ENCODE measurements around the gene PNN.

PNN gene

DNA sequence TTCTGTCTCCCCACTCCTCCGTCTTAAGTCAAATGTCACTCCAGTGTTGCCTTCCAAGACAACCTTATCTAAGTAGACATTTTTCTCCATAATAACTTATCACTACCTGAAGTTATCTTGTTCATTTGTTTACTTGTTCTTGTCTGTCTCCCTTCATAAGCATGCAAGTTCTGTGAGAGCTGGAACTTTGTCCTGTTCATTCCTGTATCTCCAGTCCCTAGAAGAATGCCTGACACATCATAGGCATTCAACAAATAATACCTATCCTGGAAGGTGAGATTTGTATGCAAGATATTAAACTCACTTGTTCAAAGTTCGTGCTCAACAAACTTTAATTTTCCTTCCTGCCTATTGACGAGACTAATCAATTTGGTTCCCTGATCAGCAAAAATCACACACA, 53.0 kb downstream of the PNN start:
- no peaks in the 10 kb centered on the region for H3K9me3 ChIP-seq (ENCODE audit: severe bottlenecking)
- TF ChIP-seq, protein P1, sequence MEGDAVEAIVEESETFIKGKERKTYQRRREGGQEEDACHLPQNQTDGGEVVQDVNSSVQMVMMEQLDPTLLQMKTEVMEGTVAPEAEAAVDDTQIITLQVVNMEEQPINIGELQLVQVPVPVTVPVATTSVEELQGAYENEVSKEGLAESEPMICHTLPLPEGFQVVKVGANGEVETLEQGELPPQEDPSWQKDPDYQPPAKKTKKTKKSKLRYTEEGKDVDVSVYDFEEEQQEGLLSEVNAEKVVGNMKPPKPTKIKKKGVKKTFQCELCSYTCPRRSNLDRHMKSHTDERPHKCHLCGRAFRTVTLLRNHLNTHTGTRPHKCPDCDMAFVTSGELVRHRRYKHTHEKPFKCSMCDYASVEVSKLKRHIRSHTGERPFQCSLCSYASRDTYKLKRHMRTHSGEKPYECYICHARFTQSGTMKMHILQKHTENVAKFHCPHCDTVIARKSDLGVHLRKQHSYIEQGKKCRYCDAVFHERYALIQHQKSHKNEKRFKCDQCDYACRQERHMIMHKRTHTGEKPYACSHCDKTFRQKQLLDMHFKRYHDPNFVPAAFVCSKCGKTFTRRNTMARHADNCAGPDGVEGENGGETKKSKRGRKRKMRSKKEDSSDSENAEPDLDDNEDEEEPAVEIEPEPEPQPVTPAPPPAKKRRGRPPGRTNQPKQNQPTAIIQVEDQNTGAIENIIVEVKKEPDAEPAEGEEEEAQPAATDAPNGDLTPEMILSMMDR (IDR thresholded peaks at IDR 0.05; ENCODE audit: poor library complexity, severe bottlenecking) = no peak
- H3K27me3 ChIP-seq (ENCODE audit: insufficient read depth, poor library complexity, severe bottlenecking) = no peaks in the 10 kb centered on the region
- H3K4me1 ChIP-seq (ENCODE audit: insufficient read depth, poor library complexity, severe bottlenecking) = peaks cover 4% of the 10 kb centered on the region
- no peaks in the 10 kb centered on the region for H3K36me3 ChIP-seq (ENCODE audit: low read depth)
- no peak overlapping the region for H3K4me3 ChIP-seq (ENCODE audit: severe bottlenecking)
- H3K27ac ChIP-seq (ENCODE audit: poor library complexity, severe bottlenecking) = no peak overlapping the region
- no peak for DNase-seq (ENCODE audit: low spot score)
- no peak for ATAC-seq (ENCODE audit: low read depth)

DNA sequence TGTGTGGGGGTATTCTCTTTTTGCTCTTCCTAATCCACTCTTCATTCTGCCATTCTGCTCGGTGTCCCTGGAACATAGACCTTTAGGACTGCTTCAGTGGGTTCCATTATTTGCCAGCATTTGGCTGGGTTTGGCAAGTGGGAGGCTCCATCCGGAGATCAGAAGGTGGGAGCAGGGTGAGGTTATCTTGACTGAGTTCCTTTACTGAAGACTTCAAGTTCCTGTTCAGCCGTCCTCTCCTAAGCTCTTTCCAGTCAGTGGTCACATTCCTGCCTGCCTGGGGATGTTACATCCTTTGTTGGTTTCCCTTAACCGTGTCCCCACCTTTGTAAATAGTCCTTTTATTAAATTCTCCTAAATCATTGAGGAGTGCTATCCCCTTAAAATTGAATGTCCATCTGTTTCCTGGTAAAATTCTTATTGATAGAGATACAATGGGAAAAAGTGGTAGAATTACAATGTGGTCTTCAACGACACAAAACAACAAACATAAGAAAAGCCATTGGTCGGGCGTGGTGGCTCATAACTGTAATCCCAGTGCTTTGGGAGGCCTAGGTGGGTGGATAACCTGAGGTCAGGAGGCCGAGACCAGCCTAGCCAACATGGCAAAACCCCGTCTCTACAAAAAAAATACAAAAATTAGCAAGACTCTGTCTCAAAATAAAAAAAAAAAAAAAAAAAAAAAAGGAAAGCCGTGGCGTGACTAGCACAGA, 53.6 kb downstream of the PNN start:
- no peak overlapping the region for H3K27ac ChIP-seq (ENCODE audit: poor library complexity, severe bottlenecking)
- DNase-seq (ENCODE audit: low spot score) (no peak), ATAC-seq (ENCODE audit: low read depth) (no peak)
- H3K4me1 ChIP-seq (ENCODE audit: insufficient read depth, poor library complexity, severe bottlenecking) = peaks cover 11% of the 10 kb centered on the region
- TF ChIP-seq, protein P1 (IDR thresholded peaks at IDR 0.05; ENCODE audit: poor library complexity, severe bottlenecking) = no peak
- H3K4me3 ChIP-seq (ENCODE audit: severe bottlenecking) = no peak overlapping the region
- no peaks in the 10 kb centered on the region for H3K27me3 ChIP-seq (ENCODE audit: insufficient read depth, poor library complexity, severe bottlenecking)
- H3K36me3 ChIP-seq (ENCODE audit: low read depth) = no peaks in the 10 kb centered on the region
- H3K9me3 ChIP-seq (ENCODE audit: severe bottlenecking) = no peaks in the 10 kb centered on the region

DNA sequence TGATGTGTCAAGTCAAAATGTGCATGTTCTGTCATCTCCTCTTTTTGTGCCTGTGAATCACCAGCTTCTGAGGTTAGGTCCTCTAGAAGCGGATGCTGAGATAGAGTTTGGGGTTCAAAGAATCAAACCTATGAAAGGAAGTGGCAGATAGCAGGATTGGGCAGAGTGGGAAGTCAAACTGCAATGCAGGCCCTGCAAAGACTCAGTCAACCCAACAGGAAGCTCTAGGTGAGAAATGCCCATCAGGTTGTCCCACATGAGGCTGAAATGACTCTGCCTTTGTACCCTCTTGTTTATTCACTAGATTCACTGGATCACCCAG, 54.1 kb downstream of the PNN start:
- H3K36me3 ChIP-seq (ENCODE audit: low read depth) = no peaks in the 10 kb centered on the region
- no peak for DNase-seq (ENCODE audit: low spot score)
- H3K4me1 ChIP-seq (ENCODE audit: insufficient read depth, poor library complexity, severe bottlenecking) = peaks cover 16% of the 10 kb centered on the region
- H3K27ac ChIP-seq (ENCODE audit: poor library complexity, severe bottlenecking) = no peak overlapping the region
- ATAC-seq (ENCODE audit: low read depth) = no peak
- no peak overlapping the region for H3K4me3 ChIP-seq (ENCODE audit: severe bottlenecking)
- no peaks in the 10 kb centered on the region for H3K27me3 ChIP-seq (ENCODE audit: insufficient read depth, poor library complexity, severe bottlenecking)
- H3K9me3 ChIP-seq (ENCODE audit: severe bottlenecking) = no peaks in the 10 kb centered on the region
- TF ChIP-seq, protein P1 (IDR thresholded peaks at IDR 0.05; ENCODE audit: poor library complexity, severe bottlenecking) = no peak

DNA sequence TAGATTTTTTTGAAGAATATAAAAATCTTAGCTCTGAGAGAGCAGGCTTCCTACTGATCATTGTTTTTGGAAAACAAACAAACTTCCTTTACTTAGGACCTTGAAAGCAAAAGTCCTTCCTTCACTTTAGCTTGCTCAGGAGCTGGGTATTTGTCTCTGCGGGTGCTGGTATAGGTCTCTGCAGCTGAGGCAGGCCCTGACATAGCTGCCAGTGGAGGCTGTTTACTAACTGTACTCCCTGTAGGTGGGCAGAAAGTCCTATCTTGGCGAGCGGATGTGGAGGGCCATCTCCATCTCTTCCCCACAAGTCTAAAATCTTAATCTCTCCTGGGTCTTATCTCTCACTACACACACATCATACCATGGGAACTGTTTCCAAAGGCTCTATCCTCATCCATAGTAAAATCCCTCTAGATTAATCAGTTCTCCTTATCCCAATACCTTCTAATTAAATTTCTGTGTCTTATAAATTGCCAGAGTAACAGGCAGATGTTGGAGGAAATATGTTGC, 54.6 kb downstream of the PNN start:
- ATAC-seq (ENCODE audit: low read depth) = no peak
- TF ChIP-seq, protein P1 (IDR thresholded peaks at IDR 0.05; ENCODE audit: poor library complexity, severe bottlenecking) = no peak
- no peak for DNase-seq (ENCODE audit: low spot score)
- Histone ChIP-seq H3K36me3 (ENCODE audit: low read depth) (no peaks in the 10 kb centered on the region), H3K4me3 (ENCODE audit: severe bottlenecking) (no peak overlapping the region), H3K27me3 (ENCODE audit: insufficient read depth, poor library complexity, severe bottlenecking) (no peaks in the 10 kb centered on the region), H3K9me3 (ENCODE audit: severe bottlenecking) (no peaks in the 10 kb centered on the region), H3K27ac (ENCODE audit: poor library complexity, severe bottlenecking) (no peak overlapping the region), H3K4me1 (ENCODE audit: insufficient read depth, poor library complexity, severe bottlenecking) (peaks cover 20% of the 10 kb centered on the region)

DNA sequence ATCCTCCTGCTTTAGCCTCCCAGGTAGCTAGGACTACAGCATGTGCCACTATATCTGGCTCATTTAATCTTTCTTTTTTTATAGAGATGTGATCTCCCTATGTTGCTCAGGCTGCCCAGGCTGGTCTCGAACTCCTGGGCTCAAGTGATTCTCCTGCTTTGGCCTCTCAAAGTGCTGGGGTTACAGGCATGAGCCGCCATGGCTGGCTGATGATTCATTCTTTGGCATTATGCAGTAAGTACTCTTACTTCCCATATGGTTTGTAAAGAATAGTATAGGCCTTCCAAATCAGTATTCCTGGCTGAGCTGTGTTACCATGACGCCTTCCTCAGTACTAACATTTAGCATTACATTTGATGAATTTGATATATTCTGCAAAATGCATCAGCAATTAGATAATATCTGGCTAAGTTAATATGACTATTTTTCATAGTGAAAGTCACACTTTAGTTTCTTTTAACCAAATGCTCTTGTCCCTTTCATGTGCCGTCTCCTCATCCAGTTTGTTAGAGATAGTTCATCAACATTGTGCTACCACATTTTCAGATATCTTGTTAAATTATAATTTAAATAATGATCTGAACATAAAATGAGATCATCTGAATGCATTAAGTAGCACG, 55.5 kb downstream of the PNN start:
- ATAC-seq (ENCODE audit: low read depth) (no peak), DNase-seq (ENCODE audit: low spot score) (no peak)
- peaks cover 21% of the 10 kb centered on the region for H3K4me1 ChIP-seq (ENCODE audit: insufficient read depth, poor library complexity, severe bottlenecking)
- no peak overlapping the region for H3K4me3 ChIP-seq (ENCODE audit: severe bottlenecking)
- TF ChIP-seq, protein P1 (IDR thresholded peaks at IDR 0.05; ENCODE audit: poor library complexity, severe bottlenecking) = no peak
- H3K27ac ChIP-seq (ENCODE audit: poor library complexity, severe bottlenecking) = no peak overlapping the region
- H3K27me3 ChIP-seq (ENCODE audit: insufficient read depth, poor library complexity, severe bottlenecking) = no peaks in the 10 kb centered on the region
- H3K9me3 ChIP-seq (ENCODE audit: severe bottlenecking) = no peaks in the 10 kb centered on the region
- no peaks in the 10 kb centered on the region for H3K36me3 ChIP-seq (ENCODE audit: low read depth)

All from RWPE2 (cell line).